GM19397 (cell line): ENCODE results near the gene NXF1.

ENCODE experiments used
- ATAC-seq: cut with Tn5 transposase; IDR thresholded peaks from one replicate; pipeline ENCODE4 v1.9.1; 2021; ENCODE audit warnings: mild to moderate bottlenecking, moderate library complexity; ENCODE audit not compliant: unreplicated experiment

NXF1 gene

DNA sequence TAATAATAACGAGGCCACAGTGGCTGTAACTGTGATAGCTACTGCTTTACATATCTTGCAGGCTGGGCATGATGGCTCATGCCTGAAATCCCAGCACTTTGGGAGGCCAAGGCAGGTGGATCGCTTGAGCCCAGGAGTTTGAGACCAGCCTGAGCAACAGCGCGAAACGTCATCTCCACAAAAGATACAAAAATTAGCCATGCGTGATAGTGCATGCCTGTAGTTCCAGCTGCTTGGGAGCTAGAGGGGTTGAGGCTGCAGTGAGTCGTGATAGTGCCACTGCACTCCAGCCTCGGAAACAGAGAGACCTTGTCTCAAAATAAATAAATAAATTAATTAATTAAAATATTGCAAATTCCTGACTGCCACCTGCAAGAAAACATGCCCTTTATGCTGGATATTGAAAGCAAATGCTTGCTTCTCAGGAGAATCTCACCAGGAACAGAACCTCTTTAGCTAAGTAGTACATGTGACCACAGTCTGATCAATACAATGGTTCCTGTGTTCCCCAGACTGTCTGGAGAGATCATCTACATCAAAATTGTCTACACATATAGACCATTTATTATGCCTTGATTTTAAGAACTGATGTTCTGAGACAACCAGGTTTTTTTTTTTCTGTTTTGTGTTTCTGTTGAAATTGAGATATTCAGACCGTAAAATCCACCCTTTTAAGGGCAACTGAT lies 57.6 kb downstream of the NXF1 start:
- ATAC-seq, result no peak
